Endodermal cell (in vitro differentiated cells): ENCODE measurements around the gene IDH2. TPM values are rescaled to one million over a fixed set of nuclear protein-coding genes. Genes with fewer than 3 reads are reported as not detected.
A peak's percentile ranks its signal among the peaks of the same experiment; 100 is the strongest.

Experiments
- DNase-seq: peaks from one replicate; pipeline ENCODE4 v3.0.0-alpha.2; 2017
- H3K27ac ChIP-seq: 2 replicates; pipeline ENCODE4 v1.5.1; 2013; ENCODE audit warnings: mild to moderate bottlenecking, low read depth, low read length, moderate library complexity
- H3K27me3 ChIP-seq: 2 replicates; pipeline ENCODE4 v1.6.1; 2013; ENCODE audit warnings: mild to moderate bottlenecking, low read length, moderate library complexity; ENCODE audit not compliant: insufficient read depth, control insufficient read depth, poor library complexity, severe bottlenecking
- H3K36me3 ChIP-seq: 2 replicates; pipeline ENCODE4 v1.7.0; 2013; ENCODE audit warnings: mild to moderate bottlenecking, low read length, moderate library complexity; ENCODE audit not compliant: control insufficient read depth, insufficient read depth
- H3K4me1 ChIP-seq: one replicate; pipeline ENCODE4 v1.7.0; 2013; ENCODE audit warnings: low read length; ENCODE audit not compliant: control insufficient read depth, insufficient read depth
- H3K4me3 ChIP-seq: 2 replicates; pipeline ENCODE4 v1.5.1; 2013; ENCODE audit warnings: mild to moderate bottlenecking, low read length, moderate library complexity
- H3K9ac ChIP-seq: 2 replicates; pipeline ENCODE4 v1.6.1; 2013; ENCODE audit warnings: mild to moderate bottlenecking, low read length, moderate library complexity; ENCODE audit not compliant: poor library complexity, severe bottlenecking; ENCODE audit errors: extremely low read depth
- H3K9me3 ChIP-seq: 2 replicates; pipeline ENCODE4 v1.6.1; 2013; ENCODE audit warnings: mild to moderate bottlenecking, low read length, moderate library complexity; ENCODE audit not compliant: control insufficient read depth
- H3K27ac Mint-ChIP-seq: 2 replicates; pipeline ENCODE4 v1.8.0; 2020; ENCODE audit warnings: mixed read lengths
- H3K27me3 Mint-ChIP-seq: 2 replicates; pipeline ENCODE4 v1.8.0; 2021; ENCODE audit warnings: mild to moderate bottlenecking, mixed read lengths; ENCODE audit not compliant: insufficient read depth
- H3K36me3 Mint-ChIP-seq: 2 replicates; pipeline ENCODE4 v1.8.0; 2020; ENCODE audit warnings: low read depth, mixed read lengths
- H3K4me1 Mint-ChIP-seq: 2 replicates; pipeline ENCODE4 v1.8.0; 2020; ENCODE audit warnings: mixed read lengths
- H3K4me3 Mint-ChIP-seq: 2 replicates; pipeline ENCODE4 v1.8.0; 2020; ENCODE audit warnings: mild to moderate bottlenecking, moderate library complexity, mixed read lengths
- H3K9me3 Mint-ChIP-seq: 2 replicates; pipeline ENCODE4 v1.8.0; 2020; ENCODE audit warnings: mild to moderate bottlenecking, mixed read lengths
- WGBS, 2 experiments: methylation state at CpG; one replicate each; pipeline versions ENCODE4 v1.1.5 to v1.1.7; 2013; ENCODE audit warnings: missing lambda C conversion rate in 2 of 2, mixed read lengths in 1 of 2; ENCODE audit not compliant: insufficient coverage in 1 of 2, insufficient read length in 1 of 2; 5-methylcytosine and 5-hydroxymethylcytosine counted together
- total RNA-seq, 2 donors: library from RNA; stranded (reverse); fragmentation: NEBNext Ultra II Directional in 1 of 2; extraction: Animal tissue kit (Norgen Biotek cat#: 25700) in 1 of 2; gene quantifications; 2 replicates in 1 of 2; 3 replicates in 1 of 2; pipeline ENCODE4 v1.2.1, GENCODE V29; 2021
- TF ChIP-seq, protein P1 (sequence below): fragments of 200-600 bp; sonication (generic); conservative IDR thresholded peaks from 2 replicates; pipeline ENCODE4 v1.5.0; 2021; ENCODE audit warnings: antibody characterized with exemption, mild to moderate bottlenecking

IDH2 gene
- total RNA-seq, 2 donors from 2014 or later: 27.0 to 50.8 TPM

DNA sequence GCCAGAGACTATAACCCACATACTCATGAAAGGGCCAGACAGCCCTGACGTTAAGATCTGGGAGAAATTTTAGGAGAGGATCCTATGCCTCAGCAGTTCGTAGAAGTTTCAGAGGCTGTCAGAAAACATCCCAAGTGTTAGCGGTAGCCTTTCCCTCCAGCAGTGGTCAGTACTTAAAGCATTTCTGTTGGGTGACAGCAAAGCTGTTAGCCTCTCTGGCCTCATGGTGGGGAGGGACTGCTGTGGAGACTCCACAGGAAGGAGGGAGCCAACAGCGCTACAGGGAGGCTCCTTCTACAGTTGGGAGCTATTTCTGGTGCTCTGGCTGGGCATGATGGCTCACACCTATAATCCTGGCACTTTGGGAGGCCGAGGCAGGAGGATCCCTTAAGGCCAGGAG lies 27.4 kb downstream of the IDH2 start:
- no peaks in the 10 kb centered on the region for H3K4me1 ChIP-seq
- H3K36me3 ChIP-seq: peaks cover 57% of the 10 kb centered on the region
- no peaks in the 10 kb centered on the region for H3K27me3 Mint-ChIP-seq
- H3K9ac ChIP-seq: peak overlapping the region; percentile 22
- H3K36me3 Mint-ChIP-seq: peaks cover 45% of the 10 kb centered on the region
- H3K27ac Mint-ChIP-seq: peak overlapping the region; percentile 44
- H3K9me3 ChIP-seq: no peaks in the 10 kb centered on the region
- H3K4me3 Mint-ChIP-seq: no peak overlapping the region
- H3K4me3 ChIP-seq: no peak overlapping the region
- H3K9me3 Mint-ChIP-seq: no peaks in the 10 kb centered on the region
- WGBS, 2 experiments: 91 to 97% methylated on average over 5 of the region's 5 CpGs
- peaks cover 9% of the 10 kb centered on the region for H3K4me1 Mint-ChIP-seq
- TF ChIP-seq, protein P1, sequence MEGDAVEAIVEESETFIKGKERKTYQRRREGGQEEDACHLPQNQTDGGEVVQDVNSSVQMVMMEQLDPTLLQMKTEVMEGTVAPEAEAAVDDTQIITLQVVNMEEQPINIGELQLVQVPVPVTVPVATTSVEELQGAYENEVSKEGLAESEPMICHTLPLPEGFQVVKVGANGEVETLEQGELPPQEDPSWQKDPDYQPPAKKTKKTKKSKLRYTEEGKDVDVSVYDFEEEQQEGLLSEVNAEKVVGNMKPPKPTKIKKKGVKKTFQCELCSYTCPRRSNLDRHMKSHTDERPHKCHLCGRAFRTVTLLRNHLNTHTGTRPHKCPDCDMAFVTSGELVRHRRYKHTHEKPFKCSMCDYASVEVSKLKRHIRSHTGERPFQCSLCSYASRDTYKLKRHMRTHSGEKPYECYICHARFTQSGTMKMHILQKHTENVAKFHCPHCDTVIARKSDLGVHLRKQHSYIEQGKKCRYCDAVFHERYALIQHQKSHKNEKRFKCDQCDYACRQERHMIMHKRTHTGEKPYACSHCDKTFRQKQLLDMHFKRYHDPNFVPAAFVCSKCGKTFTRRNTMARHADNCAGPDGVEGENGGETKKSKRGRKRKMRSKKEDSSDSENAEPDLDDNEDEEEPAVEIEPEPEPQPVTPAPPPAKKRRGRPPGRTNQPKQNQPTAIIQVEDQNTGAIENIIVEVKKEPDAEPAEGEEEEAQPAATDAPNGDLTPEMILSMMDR: no peak
- H3K27ac ChIP-seq: peak overlapping the region; percentile 14
- DNase-seq: peak; percentile 66
- no peaks in the 10 kb centered on the region for H3K27me3 ChIP-seq

DNA sequence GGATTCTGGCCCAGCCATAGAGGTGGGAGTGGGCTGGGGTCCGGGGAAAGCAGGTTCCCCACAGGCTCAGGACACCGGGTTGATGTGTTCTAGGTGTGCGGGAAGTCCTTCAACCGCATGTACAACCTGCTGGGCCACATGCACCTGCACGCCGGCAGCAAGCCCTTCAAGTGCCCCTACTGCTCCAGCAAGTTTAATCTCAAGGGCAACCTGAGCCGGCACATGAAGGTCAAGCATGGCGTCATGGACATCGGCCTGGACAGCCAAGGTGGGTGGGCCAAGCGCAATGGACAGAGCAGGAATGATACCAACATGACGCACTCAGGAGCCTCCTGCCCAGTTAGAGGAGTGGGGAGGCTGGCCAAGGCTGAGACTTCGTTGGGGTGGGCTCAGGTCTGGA lies 28.2 kb downstream of the IDH2 start:
- Mint-ChIP-seq H3K4me3 (no peak overlapping the region), H3K9me3 (no peaks in the 10 kb centered on the region), H3K27ac (no peak overlapping the region), H3K27me3 (no peaks in the 10 kb centered on the region), H3K36me3 (peaks cover 49% of the 10 kb centered on the region), H3K4me1 (peaks cover 9% of the 10 kb centered on the region)
- TF ChIP-seq, protein P1: no peak
- Histone ChIP-seq H3K27ac (no peak overlapping the region), H3K9ac (no peak overlapping the region), H3K9me3 (no peaks in the 10 kb centered on the region), H3K36me3 (peaks cover 55% of the 10 kb centered on the region), H3K27me3 (no peaks in the 10 kb centered on the region), H3K4me1 (no peaks in the 10 kb centered on the region), H3K4me3 (no peak overlapping the region)
- DNase-seq: no peak
- WGBS, 2 experiments: 97 to 99% methylated on average over 11 to 12 of the region's 12 CpGs

DNA sequence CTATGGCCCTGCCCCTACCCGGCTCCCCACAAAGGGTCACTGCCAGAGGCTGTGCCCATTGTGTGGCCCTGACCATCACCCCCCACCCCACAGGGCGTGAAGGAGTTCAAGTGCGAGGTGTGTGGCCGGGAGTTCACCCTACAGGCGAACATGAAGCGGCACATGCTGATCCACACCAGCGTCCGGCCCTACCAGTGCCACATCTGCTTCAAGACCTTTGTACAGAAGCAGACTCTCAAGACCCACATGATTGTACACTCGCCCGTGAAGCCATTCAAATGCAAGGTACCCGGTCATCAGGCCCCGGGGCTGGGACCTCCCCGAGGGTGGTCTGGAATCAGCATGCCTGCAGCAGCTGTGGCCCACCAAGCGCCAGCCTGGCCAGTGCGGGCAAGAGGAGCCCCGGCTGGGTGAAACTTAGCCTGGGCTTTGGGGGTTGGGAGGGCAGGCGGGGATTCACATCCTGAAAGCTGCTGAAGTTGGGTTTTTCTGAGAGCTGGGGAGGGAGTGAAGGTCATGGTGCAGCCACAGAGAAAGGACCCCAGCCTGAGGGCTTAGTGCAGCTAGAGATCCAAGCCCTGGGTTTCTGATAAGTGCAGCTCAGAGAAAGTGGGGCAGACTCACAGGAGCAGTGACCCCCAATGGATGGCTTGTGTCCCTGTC lies 29.2 kb downstream of the IDH2 start:
- Histone ChIP-seq H3K9ac (no peak overlapping the region), H3K4me3 (no peak overlapping the region), H3K27ac (no peak overlapping the region), H3K27me3 (no peaks in the 10 kb centered on the region), H3K36me3 (peaks cover 53% of the 10 kb centered on the region), H3K9me3 (no peaks in the 10 kb centered on the region), H3K4me1 (no peaks in the 10 kb centered on the region)
- Mint-ChIP-seq H3K27ac (no peak overlapping the region), H3K4me1 (peaks cover 9% of the 10 kb centered on the region), H3K4me3 (no peak overlapping the region), H3K9me3 (no peaks in the 10 kb centered on the region), H3K36me3 (peaks cover 47% of the 10 kb centered on the region), H3K27me3 (no peaks in the 10 kb centered on the region)
- DNase-seq: no peak
- 95 to 100% methylated on average over 7 to 17 of the region's 17 CpGs for WGBS, 2 experiments
- TF ChIP-seq, protein P1: no peak
